Left renal cortex interstitium (tissue), 4 donors: ENCODE data around the gene CENPO. TPM values are rescaled to one million over a fixed set of nuclear protein-coding genes. Genes with fewer than 3 reads are reported as not detected.

Experiments used
- DNase-seq, 4 donors: peaks; one replicate each; pipeline ENCODE4 v3.0.0-alpha.2; 2013; ENCODE audit warnings: low read depth in 4 of 4, low spot score in 2 of 4, missing footprints in 1 of 4
- polyA plus RNA-seq, 4 donors: library from polyadenylated mRNA; unstranded; fragments of 120-200 nt; gene quantifications; one replicate each; pipeline ENCODE4 v1.2.1, GENCODE V29; 2013; ENCODE audit not compliant: insufficient read length in 4 of 4

Gene CENPO, protein sequence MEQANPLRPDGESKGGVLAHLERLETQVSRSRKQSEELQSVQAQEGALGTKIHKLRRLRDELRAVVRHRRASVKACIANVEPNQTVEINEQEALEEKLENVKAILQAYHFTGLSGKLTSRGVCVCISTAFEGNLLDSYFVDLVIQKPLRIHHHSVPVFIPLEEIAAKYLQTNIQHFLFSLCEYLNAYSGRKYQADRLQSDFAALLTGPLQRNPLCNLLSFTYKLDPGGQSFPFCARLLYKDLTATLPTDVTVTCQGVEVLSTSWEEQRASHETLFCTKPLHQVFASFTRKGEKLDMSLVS
- polyA plus RNA-seq: 10 to 100 TPM; 16.9 to 20.4 (median 18.8) TPM

DNA sequence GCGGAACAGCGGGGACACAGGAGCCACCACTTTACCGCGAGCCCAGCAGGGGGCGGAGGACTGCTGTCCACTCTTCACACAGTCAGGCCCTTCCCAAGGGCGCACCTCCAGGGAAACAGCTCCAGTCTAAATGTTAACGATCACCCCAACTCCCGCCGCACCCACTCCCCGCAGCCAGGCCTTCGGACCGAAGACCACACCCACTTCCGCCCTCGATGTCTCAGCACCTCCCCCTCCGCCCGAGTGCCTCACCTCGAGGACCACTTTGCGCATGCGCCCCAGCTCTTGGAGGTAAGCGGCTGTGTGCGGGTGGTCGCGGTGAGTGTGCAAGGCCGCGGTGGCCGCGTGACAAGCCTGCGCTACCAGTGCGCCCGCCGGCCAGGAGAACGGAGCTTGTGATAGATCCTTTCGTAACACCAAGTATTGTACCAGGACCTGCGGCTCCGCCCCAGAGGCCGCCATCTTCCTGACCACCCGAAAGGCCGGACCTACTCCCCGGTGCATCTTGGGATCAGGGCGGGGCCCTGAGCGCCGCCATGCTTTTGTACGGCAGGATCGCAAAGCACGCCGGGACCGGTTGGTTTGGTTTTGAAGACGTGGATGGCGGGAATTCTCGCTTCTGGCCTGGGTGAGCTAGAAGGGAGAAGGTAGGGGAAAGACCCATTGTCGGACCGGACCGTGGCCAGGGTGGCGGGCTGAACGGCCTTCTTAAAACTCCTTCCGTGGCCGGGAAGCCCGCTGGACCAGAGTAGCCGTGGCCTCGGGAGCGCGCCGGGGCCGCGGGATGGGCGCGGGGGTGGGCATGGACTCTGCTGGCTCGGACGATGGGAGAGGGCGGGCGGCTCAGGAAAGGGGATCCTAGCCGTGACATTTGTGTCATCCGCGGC lies at the start of gene CENPO, which contains the start of gene PTRHD1:
Gene CENPO (plus strand): TSS at position 552 of the 887 bp plus-strand sequence. CDS start 495 bp downstream, outside the sequence.
Gene PTRHD1 (minus strand): TSS at position 518 of the 887 bp plus-strand sequence. CDS start 14 bp downstream, at position 504.
- peak; percentile 95 to 97 (median 96) for DNase-seq

DNA sequence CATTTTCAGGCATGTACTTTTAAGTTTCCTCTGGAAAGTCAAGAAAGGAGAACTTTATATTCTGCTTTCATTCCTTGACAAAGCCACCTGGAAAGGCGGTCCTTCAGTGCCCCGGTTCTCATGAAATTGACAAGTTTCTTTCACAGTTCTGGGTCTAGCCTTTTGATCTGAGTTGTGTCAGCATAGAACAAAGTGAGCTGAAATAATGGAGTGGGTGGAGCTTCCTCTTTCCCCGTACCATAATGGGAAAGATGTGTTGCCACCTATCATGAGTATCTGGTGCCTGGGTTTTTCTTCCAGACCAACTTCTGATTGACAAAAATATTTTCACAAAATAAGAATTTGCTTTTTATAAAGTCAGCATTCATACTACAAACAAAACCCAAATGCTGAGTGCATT lies 49.3 kb upstream of the CENPO start:
- no peak for DNase-seq

DNA sequence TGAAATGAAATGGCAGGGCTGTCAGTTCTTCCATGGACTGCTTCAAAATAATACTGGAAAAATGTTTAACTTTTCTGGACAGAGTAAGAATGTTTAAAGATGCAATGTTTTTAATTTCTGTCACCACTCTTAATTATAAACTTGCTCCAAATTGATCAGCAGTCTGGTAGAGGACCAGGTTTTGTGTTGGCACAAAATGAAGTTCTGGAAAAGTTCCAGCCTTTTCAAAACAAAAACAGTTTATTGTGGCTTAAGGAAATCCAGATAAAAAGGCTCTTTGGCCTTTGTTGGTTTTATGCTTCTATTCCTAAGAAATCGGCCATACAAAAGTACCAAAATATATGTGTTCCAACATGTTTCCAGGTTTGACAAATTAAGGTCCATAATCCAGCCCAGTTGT lies 48.9 kb upstream of the CENPO start:
- DNase-seq: no peak

DNA sequence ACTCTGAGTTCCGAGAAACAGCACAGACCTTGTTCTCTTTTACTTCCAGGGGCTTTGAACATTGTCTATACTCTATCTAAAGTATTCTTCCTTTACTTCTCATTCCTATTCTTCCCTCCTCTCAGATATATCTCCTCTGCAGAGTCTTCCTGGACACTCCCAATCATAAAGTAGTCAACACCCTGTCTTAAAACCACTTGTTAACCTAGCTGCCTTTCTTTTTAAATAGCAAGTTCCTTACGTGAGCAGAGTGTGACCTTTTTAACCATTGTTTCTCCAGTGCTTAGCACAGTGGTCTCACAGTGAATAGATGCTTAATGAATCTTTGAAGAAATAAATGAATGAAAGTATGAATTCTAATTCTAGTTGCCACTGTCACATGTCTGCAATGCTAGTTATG lies 47.4 kb upstream of the CENPO start:
- no peak for DNase-seq

DNA sequence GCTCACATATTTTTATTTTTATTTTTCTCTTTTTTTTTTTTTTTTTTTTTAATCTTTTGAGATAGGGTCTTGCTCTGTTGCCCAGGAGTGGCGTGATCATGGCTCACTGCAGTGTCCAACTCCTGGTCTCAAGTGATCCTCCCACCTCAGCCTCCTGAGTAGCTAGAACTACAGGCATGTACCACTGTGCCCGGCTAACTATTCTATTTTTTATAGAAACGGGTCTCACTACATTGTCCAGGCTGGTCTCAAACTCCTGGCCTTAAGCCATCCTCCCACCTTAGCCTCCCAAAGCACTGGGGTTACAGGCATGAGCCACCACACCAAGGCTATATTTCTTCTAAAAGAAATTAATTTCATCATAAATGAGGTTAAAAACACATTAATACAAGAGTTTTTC lies 45.9 kb upstream of the CENPO start:
- DNase-seq: no peak

DNA sequence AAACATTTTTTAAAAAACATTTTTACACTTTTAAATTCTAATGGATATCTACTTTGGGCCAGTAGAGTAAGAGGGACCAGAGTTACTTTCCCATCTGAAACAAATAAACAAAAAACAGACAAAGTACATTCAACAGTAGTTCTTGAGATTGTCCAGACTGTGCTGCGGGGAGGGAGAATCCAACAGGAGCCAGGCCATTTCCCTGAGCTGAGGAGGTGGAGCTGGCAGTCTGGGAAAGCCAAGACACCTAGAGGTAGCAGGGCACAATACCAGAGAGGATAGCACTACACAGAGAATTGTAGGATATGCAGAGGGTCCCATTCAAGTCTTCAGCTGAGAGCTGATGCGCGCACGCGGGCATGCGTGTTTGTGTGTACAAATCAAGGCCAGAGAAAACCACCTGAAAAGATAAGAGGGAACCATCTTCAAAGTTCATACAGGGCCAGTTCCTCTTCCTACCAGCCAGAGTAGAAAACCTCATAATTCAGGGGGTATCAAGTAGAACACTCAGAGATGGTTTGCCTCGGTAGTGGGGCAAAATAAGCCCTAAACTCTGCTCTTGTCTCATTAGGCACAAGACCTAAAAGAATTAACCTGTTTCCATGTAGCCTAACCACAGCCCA lies 44.0 kb upstream of the CENPO start:
- no peak for DNase-seq

DNA sequence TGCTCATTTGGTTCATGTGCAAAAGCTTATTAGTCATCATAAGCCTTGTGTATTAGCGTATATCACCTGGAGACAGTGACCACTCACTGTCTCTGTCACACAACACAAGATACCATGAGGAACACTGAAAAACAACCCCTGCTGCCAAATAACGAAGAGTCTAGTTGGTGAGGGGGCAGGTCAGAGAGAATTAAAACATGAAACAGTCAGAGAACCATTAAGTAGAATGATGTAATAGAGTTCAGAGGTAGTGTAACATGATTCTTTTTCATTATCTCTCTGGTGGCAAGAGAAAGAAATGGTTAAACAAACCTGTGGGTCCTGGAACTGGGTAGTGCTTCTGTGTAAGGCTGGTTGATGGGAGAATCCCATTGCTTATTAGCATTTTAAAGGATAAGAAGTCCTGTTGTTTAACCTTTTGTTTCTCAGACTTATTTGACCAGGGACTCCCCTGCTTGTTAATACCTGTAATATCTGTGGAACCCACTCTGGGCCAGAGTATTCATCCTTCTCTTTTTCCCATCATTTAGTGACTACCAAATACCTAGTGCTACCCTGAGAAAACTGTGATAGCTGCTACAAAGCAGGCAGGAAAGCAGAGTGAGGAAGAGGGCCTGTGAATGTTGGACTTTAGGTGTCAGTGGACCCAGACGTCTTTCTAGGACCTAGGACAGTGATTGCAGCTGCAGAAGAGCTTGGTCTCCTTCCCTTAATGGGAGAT lies 38.1 kb upstream of the CENPO start:
- DNase-seq: peak in 2 of 4 donors; percentile 35 to 49

DNA sequence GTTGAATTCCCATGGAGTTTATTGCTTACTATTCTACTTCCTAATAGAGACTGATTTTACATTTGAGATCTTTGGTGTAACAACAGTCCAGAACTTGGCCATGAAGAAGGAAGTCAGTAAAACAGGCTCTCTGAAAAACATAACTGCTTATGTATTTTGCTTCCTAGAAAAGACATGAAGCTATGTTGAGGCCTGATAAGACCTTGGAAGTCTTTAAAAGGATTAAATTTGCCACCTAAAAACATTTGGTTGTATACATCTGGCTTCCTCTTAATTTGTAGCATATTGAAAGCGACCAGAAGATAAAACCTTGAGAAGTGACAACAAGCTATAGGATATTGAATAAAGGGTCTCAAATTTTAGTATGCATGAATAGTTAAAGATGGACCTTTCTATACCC lies 36.4 kb upstream of the CENPO start:
- DNase-seq: no peak

DNA sequence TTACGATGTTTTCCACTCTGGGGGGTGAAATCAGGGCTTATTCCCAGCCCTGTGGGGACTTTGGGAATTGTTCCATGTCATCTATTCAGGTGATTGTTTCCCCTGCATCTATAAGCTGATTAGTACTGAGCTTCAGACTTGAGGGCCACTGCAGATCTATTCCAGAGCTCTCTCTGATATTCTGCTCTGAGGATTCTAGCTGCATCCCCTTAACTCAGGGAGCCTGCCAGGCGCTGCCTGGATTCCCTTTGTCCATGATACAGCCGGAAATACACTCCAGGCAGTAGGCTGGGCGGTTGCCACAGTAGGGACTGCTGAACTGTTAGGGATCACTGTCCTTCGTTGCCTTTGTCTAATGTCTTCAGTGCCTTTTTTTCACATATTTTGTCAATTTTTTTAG lies 31.4 kb upstream of the CENPO start:
- no peak for DNase-seq

DNA sequence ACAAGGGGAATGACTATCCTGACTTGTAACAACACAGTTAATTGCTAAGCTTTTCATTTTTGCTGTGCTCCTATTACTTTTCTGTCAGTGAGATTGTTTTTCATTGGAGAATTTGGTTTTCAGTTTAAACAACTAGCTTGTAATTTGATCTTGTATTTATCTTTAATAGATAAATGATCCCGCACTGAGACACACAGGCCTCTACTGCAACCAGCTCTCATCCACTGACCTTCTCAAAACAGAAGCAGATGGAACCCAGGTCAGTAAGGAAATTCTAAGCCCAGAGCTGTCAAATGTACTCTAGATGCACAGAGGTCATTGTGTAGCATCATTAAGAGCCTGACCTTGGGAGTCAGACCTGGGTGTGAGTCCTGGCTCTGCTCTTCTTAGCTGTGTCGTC lies 30.7 kb upstream of the CENPO start:
- DNase-seq: no peak

DNA sequence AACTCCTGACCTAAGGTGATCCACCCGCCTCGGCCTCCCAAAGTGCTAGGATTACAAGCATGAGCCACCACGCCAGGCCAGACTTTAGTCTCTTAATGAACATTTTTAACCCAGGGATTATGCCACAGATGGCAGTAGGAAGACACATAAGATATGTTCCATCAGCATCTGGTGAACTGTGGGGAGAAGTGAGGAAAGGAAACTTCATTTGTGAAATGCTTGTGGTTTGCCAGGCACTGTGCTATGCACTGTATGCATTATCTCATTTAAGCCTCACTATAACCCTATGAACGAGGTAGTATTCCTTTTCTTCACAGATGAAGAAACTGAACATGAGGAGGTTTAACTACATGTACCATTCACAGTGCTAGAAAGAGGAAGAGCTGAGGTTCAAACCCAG lies 29.4 kb upstream of the CENPO start:
- no peak for DNase-seq

DNA sequence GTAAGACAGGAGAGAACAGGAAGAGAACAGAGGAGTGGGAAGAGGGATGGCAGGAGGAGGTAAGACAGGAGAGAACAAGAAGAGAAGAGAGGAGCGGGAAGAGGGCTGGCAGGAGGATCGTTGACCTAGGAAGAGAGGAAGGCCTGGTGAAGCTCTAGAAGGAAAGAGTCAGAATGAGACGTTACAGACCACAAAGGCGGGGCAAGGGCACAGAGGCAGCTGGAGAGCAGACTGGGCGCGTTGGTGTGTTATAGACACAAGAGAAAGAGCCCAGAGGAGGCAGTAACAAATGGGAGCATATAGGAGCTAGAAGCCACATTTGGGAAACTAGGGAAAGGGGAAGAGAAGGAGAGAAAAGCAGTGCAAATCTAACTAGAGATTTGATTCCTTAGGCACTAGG lies 26.6 kb upstream of the CENPO start:
- no peak for DNase-seq

DNA sequence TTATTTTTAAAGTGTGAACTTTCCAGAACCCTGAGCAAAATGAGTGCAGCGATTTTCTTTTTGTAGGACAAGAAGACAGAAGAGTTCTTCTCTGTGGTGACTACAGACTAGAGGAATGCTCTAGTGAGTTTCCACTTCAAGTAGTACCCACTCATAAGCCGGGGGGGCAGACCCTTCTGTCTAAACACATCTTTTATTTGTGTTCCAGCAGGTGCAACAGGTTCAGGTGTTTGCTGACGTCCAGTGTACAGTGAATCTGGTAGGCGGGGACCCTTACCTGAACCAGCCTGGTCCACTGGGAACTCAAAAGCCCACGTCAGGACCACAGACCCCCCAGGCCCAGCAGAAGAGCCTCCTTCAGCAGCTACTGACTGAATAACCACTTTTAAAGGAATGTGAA lies 25.2 kb upstream of the CENPO start:
- no peak for DNase-seq

DNA sequence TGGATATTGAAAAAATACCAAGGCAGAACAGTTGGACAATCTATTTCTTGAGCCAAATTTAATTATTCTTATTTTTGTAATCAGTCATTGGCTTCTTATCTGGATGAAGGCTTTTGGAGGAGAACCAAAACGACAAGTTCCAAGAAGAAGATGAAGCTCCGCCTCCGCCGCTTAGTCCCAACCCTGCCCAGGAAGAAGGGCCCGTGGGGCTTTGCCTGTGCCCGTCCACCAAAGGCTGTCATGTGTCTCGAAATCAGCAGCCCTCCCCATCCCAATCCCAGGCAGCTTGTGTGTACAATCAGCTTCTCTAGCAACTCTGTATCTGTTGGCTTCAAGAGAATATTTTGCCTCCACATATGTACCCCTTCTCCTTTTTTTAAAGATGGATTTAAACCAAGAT lies 24.6 kb upstream of the CENPO start:
- no peak for DNase-seq

DNA sequence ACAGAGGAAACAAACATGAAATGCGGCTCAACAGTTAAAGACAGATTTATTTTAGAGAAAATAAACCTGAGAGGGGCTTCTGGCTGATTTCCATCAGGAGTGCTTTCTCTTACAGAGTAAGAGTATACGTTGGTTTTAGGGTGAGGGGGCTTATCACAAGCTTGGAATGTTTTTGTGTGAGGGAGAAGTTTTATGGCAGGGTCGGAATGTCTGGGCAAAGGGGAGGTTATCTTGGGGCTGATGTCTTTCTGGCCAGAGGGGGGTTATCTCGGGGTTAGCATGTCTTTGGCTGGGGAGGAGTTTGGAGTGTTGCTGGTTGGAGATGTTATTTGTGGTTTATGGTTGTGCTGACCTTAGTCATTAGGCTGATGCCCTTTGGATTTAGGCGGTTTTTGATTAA lies 22.2 kb upstream of the CENPO start:
- DNase-seq: peak in 1 of 4 donors; percentile 52

DNA sequence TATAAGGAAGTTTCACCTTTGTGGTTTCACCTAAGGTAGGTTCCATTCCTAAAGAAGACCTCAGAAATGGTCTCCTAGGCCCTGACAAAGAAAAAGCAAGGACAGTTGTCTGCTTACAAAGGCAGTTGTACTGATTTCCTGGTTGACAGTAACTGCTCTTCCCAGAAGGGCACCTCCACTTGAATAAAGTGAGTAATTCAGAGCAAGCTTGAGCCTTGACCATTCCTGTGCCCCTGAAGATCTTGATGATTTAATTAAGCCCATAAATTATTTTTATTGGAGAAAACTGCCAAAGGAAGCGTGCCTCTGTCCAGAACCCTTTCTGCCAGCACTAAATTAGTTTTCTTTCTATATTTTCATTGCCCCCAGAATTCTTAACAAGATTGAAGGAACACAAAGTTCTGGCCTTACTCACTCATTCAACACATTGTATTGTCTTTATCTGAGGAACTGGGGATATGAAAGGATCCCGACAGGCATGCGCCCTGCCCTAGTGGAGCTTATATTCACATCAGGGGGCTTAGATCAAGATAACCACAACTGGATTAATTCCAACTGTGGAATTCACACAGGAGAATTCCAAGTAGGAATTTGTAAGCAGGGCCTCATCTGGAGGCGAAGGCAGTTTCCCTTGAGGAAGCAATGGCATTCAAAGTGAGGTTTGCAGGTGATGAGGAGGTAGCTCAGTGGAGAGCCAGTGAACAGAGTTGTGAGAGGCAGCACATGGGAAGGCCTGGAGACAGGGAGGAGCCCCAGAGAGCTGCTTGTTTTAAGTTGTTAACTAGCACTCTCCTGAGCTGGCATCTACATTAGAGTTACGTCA lies 21.2 kb upstream of the CENPO start:
- no peak for DNase-seq

DNA sequence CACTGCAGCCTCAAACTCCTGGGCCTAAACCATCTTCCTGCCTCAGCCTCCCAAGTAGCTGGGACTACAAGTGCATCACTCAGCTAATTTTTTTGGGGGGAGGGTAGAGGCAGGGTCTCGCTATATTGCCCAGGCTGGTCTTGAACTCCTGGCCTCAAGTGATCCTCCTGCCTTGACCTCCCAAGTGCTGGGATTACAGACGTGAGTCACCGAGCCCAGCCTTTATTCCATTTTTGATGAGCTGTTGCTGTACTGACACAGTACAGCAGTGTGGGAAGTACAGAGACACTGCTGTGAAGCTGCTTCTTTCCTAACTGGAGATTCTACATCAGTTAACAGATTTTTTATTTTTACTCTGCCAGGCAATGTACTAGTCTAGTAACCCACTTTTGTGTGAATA lies 18.9 kb upstream of the CENPO start:
- DNase-seq: no peak

DNA sequence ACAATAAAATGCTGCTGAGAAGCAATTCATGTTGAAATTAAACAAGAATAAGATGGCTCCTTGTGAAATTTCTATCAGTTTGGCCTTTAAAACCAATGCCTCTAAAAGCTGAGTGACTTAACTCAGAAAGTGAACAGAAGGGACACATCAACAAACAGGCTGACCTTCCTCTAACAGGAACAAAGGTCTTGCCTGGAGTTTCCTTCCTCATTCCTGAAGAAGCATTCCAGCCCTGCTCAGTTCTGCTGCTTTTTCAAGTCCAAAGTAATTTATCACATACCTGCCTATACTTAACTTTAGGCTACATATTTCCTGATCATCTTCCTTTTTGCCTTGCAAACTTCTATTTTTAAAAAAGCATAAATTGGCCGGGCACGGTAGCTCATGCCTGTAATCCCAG lies 14.1 kb upstream of the CENPO start:
- DNase-seq: no peak

DNA sequence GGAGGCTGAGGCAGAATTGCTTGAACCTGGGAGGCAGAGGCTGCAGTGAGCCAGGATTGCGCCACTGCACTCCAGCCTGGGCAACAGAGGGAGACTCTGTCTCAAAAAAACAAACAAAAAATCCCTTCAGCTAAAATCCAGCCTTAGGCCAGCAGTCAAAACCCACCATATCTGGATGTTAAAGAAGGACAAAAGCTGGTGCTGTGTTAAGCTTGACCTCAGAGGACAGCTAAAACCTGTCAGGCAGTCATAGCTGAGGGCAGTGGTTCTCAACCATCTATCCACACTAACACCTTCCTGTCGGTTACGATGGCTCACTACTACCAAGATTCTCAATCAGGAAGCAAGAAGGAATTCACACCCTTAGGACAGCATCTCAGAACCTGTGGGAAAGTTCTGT lies 9.6 kb upstream of the CENPO start:
- no peak for DNase-seq
